Activated CD4-positive, alpha-beta T cell treated with anti-CD3 and anti-CD28 coated beads, Interleukin-2, amount 50 U/mL, for 48 hours (primary cell): Measurements from ENCODE around the gene PI16.
A peak's percentile ranks its signal among the peaks of the same experiment; 100 is the strongest.

Experiments
- DNase-seq, 2 experiments: peaks; one replicate each; pipeline ENCODE4 v3.0.0-alpha.2; 2020

PI16 gene

GRCh38 chr6:36958775-36959554 lies 4.4 kb downstream of the PI16 start:
- no peak for DNase-seq

DNA sequence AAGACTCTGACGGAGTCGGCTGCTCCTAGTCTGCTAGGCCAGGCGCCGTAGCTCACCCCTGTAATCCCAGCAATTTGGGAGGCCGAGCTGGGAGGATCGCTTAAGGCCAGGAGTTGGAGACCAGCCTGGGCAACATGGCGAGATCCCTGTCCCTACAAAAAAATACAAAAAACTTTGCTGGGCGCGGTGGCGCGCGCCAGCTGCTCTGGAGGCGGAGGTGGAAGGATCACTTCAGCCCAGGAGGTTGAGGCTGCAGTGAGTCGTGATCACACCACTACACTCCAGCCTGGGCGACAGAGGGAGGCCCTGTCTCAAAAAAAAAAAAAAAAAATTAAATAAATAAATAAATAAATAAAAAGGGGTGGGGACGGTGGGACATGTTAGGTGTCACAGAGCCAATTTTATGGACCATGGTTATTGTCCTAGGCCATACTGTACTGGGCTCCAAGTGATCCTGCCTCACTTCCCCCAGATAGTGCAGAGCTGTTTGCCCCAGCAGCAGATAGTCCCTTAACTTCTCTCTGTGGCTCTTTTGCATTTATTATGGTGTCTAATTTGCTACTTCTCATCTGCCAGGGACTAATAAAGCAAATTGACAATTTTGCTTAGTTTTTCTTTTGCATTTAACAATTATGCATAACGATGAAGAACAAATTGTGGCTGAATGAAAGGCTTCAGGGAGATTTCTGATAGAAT lies 5.2 kb downstream of the PI16 start:
- no peak for DNase-seq

DNA sequence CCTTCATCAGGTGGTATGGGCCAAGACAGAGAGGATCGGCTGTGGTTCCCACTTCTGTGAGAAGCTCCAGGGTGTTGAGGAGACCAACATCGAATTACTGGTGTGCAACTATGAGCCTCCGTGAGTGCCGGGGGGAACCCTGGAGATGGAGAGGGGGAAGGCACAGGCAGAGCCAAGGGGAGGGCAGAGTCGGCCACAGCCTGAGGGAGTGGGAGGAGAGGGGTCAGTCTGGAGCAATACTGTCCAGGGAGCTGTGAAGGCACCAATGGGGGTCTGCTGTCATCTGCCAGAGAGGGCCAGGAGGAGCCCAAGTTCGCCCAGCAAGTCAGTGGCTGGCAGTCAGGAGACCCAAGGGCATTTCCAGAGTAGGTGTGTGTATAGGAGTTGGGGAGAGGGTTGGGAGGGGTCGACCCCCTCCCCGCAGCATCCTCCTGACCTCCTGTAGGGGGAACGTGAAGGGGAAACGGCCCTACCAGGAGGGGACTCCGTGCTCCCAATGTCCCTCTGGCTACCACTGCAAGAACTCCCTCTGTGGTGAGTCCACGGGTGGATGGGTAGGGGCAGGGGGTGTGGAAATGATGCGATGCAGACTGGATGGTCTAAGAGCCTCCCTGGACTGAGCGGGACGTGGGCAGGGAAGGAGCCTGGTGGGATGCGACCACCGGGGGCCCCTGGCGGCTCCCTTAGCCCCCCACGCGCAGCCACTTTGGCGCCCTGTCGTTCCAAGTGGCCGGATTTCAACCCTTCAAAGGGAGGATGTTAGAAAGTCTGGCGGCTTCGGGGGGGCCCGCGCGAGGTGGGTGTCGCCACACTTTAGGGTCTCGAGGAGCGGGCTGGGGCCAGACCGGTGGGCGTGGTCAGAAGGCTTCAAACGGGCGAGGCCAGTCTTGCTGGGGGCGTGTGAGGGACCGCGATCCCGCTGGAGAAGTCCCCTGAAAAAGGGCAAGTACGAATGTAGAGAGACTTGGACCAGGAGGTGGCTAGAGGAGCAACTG lies 7.2 kb downstream of the PI16 start:
- DNase-seq = no peak

GRCh38 chr6:36962874-36963273 lies 8.3 kb downstream of the PI16 start:
- peak; percentile 83 to 87 for DNase-seq

GRCh38 chr6:36963451-36964290 lies 9.1 kb downstream of the PI16 start:
- no peak for DNase-seq

- DNase-seq = no peak
These were observed 9.8 kb downstream of the PI16 start for GRCh38 chr6:36964349-36964748.

DNA sequence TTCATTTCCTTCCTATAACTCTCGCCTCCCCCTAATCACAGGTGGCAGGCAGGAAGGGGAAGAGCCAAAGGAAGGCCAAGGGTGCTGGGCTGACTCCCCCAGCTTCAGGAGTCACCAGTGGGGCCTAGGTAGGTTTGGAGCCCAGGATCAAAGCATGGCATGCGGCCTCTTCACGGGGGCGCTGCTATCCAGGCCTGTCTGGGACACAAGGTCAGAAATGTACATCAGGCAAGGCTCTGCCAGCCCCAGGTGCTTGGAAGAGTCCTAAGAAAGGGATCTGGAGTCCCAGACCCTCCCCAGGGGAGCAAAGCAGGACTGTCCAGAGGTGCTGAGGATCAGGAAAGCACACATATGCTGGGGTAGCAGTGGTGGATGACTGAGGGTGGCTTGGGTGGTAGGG lies 10.4 kb downstream of the PI16 start:
- no peak for DNase-seq

GRCh38 chr6:36967301-36967700 lies 12.8 kb downstream of the PI16 start:
- no peak for DNase-seq

- DNase-seq = no peak
These were observed 13.2 kb downstream of the PI16 start for GRCh38 chr6:36967757-36968156.

DNA sequence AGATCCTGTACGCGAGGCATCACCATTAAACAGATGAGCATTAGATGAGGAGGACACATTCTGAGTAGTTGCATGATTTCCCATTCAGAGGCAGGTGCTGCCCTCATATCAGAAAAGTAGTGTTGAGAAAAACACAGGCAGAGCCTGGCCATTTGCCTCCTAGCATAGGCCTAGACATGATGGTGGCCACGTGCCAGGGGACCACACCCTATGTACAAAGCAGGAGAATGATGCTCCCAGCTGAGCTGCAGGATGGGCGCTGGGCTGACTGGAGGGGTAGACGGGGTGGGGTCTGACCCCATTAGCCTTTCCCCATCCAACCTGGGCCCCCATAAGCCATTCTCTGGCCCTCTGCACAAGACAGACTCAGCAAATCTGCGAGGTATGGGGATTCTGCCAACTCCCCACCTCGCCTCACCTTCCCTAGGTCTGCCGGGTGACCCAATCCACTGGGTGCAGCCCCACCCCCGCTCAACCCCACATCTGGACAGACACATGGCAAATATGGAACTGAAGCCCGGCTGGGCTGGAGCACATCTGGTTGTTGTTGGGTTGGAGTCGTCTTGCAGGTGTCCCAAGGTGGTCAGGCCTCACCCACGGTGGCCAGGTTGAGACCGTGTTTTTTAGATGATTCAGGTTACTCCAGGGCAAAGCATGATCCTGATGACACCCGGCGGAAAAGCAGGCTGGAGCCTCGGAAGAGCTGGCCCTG lies 13.9 kb downstream of the PI16 start:
- DNase-seq = no peak

DNA sequence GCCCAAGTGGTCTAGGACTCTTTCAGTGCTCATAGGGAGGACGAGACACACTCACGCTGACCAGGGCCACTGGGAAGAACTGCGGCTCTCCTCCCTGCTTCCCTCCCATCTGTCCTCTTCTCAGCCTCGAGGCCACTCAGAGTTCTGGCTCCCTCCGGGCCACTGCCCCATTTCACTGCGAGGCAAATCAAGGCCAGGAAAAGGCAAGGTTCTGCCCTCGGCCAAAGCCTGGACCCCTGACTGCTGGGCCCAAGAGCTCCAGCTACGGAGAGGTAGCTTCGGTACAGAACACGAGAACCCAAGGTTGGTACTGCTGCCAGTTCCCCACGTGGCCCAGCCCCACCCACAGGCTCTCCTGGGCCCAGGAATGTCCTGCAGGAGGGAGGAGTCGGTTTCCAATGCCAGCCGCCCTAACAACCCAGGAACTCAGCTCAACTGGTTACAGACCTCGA lies 14.7 kb downstream of the PI16 start:
- no peak for DNase-seq

DNA sequence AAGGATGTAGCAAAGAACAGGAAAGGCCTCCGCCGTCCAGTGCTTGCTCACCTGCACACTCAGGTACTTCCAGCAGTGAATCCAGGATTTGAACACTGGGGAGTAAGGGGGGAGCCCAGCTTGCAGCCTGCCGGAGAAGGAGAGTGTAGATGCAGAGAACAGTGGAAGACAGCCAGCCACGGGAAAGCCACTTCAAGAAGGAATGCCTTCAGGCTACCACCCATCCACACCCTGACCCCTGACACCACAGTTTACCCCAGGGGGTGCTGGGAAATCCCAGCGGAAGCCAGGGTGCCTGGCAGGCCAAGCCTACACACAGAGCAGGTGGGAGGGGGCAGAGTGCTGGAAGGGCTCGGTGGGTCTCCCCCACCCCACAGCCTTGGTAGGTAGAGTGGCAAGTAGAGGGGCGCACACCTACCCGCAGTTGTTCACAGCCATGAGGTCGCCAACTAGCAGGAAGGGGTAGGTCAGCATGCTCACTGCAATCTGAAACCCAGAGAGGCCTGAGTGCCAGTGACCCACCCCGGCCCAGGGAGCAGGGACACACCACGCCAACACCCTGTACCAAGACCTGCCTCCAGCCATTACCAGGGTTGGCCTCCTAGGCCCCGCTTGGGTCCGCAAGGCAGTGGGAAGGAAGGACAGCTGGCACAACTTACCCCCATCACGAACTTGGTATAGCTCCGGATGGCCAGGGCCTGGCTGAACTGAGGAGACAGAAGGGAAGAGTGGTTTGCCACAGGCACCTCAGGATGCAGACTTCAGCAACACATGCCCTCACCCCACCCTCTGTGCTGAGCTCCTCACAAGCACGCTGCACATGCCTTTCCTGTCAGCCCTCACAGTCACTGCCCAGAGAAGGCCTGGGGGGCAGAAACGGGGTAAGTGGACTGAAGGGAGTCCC lies 15.7 kb downstream of the PI16 start:
- DNase-seq = no peak

DNA sequence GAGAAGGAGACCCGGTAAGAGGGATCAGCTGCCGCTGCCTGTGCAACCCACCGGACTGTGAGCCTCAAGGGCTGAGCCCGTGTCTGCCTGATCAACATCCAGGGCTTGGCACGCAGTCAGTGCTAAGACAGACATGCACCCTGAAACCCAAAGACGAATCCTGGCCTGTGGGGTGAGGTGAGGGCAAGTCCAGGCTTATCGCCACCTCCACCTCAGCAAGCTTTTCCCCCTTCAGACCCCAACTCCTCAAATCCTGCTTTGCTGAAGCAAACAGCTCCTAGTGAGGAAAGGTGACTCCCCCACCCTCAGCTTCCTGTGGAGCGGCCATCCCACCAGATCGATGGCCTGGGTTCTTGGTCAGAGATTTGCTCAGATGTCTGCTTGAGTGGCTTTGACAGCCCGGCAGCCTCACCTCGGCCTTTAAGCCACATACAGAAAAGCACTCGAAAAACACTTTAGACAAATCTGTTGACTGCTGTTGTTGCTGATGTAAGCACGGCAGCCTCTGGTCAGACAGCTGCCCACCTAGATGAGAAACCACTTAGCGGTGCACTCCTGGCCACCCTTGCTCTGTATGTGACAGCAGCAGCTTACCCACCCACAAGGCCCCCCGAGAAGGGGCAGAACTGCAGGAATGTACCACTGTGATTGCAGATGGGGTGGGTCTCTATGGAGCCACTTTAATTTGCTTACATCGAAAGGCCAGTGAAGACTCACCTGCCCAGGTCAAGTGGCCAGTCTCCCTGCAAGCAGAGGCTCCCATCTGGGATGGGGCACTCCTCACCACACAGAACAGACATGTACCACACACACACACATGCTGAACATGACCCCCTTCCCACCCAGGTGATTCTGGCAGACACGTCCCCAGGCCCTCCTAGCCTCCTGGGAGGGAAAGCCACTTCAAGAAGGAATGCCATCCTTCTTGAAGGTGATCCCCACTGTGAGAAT lies 16.6 kb downstream of the PI16 start:
- no peak for DNase-seq

- no peak for DNase-seq
These were observed 17.6 kb downstream of the PI16 start for GRCh38 chr6:36971921-36972673.

DNA sequence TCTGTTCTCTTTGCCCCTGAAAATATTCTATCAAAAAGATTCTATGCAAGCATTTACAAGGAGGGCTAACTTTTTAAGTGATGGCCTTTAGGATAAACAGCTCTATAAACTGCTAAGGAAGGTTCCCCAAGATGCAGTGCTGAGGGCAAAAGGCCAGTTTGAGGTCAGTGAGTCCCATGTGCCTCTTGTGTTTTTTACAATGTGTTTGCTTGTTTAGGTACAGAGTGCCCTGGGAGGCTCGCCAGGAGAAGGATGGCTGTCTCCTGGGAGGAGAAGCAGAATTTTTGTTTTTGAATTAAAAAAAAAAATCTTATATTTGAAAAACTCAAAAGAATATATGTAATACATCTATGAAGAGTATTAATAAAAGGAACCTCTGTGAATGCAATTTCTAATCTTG lies 18.7 kb downstream of the PI16 start:
- DNase-seq = no peak

GRCh38 chr6:36973647-36974046 lies 19.1 kb downstream of the PI16 start:
- no peak for DNase-seq

DNA sequence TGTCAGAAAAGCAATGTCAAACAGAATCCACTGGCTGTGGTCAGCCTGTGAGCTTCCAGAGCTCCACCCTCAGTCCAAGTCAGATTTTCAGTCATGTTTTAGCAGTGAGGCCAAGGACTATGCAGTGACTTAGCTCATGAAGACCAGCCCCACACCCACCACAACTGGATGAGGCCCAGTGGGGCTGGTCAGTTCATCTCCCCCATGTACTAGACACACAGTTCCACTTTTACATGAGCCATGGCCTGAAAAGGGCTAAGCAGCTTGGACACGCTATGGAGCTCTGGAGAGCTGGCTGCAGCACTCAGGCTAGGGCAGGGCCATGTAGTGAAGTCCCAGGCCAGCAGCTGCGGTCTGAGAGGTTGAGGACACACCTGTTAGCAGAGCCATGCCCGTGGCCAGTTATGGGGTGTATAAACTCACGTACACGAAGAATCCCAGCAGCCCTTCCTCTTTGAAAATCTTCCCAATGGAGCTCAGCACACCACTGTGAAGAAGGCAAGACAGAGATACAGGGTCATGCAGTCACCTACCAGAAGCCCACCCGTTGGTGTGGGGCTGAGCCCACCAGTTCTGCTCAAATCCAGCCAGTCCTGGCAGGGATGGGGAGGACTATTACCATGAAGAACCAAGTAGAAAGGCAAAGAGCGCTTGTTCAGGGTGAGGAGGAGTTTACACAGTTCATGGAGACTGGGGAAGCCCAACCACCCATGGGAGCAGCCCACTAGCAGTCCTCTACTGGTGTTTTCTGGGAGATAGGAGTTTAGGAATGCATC lies 20.9 kb downstream of the PI16 start:
- no peak for DNase-seq

DNA sequence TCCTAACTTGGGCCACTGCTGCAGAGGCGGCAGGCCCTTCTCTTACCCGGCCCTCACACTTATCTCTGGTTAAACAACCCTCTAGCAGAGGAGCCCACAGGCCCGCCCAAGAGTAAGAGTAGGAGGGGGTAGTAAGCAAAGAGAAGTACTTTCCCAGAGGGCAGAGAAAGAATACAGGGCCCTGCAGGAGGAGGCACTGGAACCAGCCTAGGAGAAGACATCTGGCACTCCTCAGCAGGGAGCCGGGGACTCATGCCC lies 21.4 kb downstream of the PI16 start:
- DNase-seq = no peak
